Loucy (cell line): ENCODE measurements around the gene PHYHD1.

Experiments used
- CTCF ChIP-seq: fragments of 200-600 bp; sonication (generic); conservative IDR thresholded peaks from 2 replicates; pipeline ENCODE4 v1.5.1; 2014; ENCODE audit warnings: mild to moderate bottlenecking, antibody characterized with exemption, low read length
- EZH2phosphoT487 ChIP-seq: fragments of 200-600 bp; IDR thresholded peaks from 2 replicates; pipeline ENCODE4 v1.6.1; 2018; ENCODE audit warnings: antibody characterized with exemption, mild to moderate bottlenecking, moderate library complexity, borderline replicate concordance

GRCh38 chr9:128913048-128913900 lies 7.5 kb upstream of the PHYHD1 start:
- TF ChIP-seq CTCF (no peak), EZH2phosphoT487 (no peak)
